ENCODE data around the gene HPS1. TPM values are rescaled to one million over a fixed set of nuclear protein-coding genes. Genes with fewer than 3 reads are reported as not detected.

HPS1 gene
- polyA plus RNA-seq, 1 donor: 84.2 TPM

DNA sequence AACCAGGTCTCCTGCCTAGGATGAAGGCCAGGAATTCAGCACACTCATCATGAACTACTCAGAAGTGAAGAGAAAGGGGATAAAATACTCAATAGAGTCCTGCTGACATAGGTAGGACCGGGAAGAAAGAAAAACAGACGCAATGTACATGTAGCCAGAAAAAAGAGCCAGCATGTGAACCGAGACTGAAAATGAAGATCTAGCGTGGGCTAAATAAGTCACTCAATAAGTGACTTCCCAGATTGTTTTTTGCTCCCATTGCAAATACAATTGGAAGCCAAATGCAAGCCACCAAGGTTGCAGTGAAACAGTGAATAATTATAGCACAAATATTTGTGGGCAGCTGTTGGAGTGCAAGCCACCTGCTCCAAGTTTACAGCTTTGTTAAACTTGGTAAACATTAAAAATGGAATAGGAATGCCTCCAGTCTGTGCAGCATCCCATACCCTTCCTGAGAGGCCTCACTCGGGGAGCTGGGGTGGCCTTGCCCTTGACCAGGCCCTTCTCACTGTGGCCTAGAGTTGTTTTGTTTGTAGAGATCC, 34.7 kb upstream of the HPS1 start:
- WGBS (ENCODE audit: insufficient coverage, low lambda C conversion rate): 67% methylated on average over 2 of the region's 5 CpGs
- Histone ChIP-seq H3K4me1 (ENCODE audit: control insufficient read depth, insufficient read depth, low read length) (no peaks in the 10 kb centered on the region), H3K4me3 (ENCODE audit: low read length) (no peak overlapping the region), H3K27me3 (ENCODE audit: control insufficient read depth, insufficient read depth, low read length) (no peaks in the 10 kb centered on the region), H3K27ac (ENCODE audit: low read length) (no peak overlapping the region), H3K9me3 (ENCODE audit: control insufficient read depth, low read depth, low read length) (no peaks in the 10 kb centered on the region), H3K36me3 (ENCODE audit: control insufficient read depth, insufficient read depth, low read length) (no peaks in the 10 kb centered on the region)
- no peak for DNase-seq

DNA sequence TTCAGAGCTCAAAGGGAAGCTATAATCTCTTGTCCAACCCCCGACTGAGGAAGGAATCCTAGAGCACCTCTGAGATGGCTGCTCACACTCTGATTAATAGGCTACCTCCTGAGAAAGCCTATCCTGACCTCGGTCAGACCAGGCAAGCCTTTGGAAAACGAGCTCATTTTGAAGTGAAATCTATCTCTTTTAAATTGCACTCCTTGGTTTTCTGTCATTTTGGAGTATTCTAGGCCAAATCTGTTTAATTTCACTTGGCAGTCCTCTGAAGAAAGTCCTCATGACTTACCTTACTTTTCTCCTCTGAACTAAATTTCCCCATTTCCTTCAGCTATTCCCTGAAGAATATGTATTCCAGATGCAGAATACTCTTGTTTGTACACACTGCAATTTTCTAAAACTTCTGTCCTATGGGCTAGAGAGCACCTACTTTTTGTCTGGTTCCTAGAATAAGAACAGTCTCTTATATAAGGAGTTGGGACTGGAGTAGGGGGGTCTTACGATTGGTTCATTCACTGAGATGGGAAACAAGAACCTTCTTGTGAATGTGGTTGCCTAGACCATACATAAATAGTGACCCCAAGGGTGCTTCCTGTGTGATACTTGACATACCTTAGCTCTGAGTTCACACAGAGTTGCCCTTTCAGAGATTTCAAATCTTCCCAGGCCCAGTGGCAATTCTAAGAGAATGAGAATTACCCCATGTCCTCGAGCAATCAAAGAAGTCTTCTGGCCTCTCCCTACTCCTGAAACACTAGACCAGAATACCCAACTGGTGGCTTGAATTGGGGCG, 31.9 kb upstream of the HPS1 start:
- H3K4me1 ChIP-seq (ENCODE audit: control insufficient read depth, insufficient read depth, low read length): no peaks in the 10 kb centered on the region
- H3K27ac ChIP-seq (ENCODE audit: low read length): no peak overlapping the region
- H3K4me3 ChIP-seq (ENCODE audit: low read length): no peak overlapping the region
- H3K9me3 ChIP-seq (ENCODE audit: control insufficient read depth, low read depth, low read length): no peaks in the 10 kb centered on the region
- H3K27me3 ChIP-seq (ENCODE audit: control insufficient read depth, insufficient read depth, low read length): no peaks in the 10 kb centered on the region
- no peak for DNase-seq
- 77% methylated on average over 2 of the region's 6 CpGs for WGBS (ENCODE audit: insufficient coverage, low lambda C conversion rate)
- H3K36me3 ChIP-seq (ENCODE audit: control insufficient read depth, insufficient read depth, low read length): no peaks in the 10 kb centered on the region

DNA sequence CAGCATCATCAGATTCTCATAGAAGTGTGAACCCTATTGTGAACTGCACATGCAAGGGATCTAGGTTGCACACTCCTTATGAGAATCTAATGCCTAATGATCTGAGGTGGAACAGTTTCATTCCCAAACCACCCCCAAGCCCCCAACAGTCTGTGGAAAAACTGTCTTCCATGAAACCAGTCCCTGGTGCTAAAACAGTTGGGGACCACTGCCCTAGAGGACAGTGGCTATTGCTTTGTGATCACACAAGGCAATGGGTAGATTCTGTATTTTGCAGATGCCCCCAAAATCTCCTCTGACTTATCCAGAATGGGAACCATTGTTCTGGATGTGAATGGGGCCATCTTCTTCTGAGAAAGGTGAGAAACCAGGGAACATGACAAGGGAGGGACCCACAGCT, 31.1 kb upstream of the HPS1 start:
- no peak overlapping the region for H3K4me3 ChIP-seq (ENCODE audit: low read length)
- no peaks in the 10 kb centered on the region for H3K27me3 ChIP-seq (ENCODE audit: control insufficient read depth, insufficient read depth, low read length)
- no peak overlapping the region for H3K27ac ChIP-seq (ENCODE audit: low read length)

DNA sequence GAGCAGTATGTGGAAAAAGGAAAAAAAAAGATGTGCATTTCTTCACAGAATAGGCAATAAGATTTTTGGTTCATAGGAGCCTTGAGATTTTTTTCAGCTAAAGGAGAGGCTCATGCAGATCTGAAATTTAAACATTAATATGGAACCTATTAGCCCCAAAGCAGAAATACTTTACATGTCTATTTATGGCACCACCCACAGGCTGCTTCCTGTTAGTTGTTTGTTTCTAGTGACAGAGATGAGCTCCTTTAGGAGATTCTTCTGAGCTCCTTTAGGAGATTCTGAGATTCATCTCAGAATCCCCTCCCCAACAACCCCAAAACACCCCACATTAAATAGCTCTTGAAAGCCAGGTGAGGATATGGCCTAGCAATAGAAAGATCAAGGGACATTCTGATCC, 27.9 kb upstream of the HPS1 start:
- no peaks in the 10 kb centered on the region for H3K9me3 ChIP-seq (ENCODE audit: control insufficient read depth, low read depth, low read length)
- DNase-seq: no peak
- no peak overlapping the region for H3K4me3 ChIP-seq (ENCODE audit: low read length)
- H3K36me3 ChIP-seq (ENCODE audit: control insufficient read depth, insufficient read depth, low read length): no peaks in the 10 kb centered on the region
- H3K27ac ChIP-seq (ENCODE audit: low read length): no peak overlapping the region
- no peaks in the 10 kb centered on the region for H3K4me1 ChIP-seq (ENCODE audit: control insufficient read depth, insufficient read depth, low read length)
- no peaks in the 10 kb centered on the region for H3K27me3 ChIP-seq (ENCODE audit: control insufficient read depth, insufficient read depth, low read length)

More for the DNA sequence above, 31.1 kb upstream of the HPS1 start:
- DNase-seq: no peak
- no peaks in the 10 kb centered on the region for H3K9me3 ChIP-seq (ENCODE audit: control insufficient read depth, low read depth, low read length)
- H3K4me1 ChIP-seq (ENCODE audit: control insufficient read depth, insufficient read depth, low read length): no peaks in the 10 kb centered on the region
- no peaks in the 10 kb centered on the region for H3K36me3 ChIP-seq (ENCODE audit: control insufficient read depth, insufficient read depth, low read length)

DNA sequence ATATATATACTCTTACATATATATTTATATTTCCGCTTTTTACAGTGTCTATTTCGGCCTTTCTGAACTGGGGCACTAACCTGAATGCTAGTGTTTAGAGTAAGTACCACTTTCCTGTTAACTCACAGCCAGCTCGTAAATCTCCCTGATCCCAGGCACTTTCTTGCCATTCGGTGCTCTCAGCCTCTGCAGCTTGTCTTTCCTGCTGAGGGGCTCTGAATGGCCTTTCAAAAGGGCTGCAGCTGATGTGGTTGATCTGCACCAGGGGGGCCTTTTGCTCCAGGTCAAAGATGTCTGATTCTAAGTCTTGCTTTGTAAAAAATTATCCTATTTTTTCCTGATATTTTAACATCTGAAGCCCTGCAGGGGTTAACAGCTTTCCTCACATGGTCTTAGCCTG, 25.5 kb upstream of the HPS1 start:
- WGBS (ENCODE audit: insufficient coverage, low lambda C conversion rate): 83% methylated on average over 2 of the region's 4 CpGs
- no peaks in the 10 kb centered on the region for H3K36me3 ChIP-seq (ENCODE audit: control insufficient read depth, insufficient read depth, low read length)
- no peaks in the 10 kb centered on the region for H3K4me1 ChIP-seq (ENCODE audit: control insufficient read depth, insufficient read depth, low read length)
- no peaks in the 10 kb centered on the region for H3K9me3 ChIP-seq (ENCODE audit: control insufficient read depth, low read depth, low read length)
- H3K27me3 ChIP-seq (ENCODE audit: control insufficient read depth, insufficient read depth, low read length): no peaks in the 10 kb centered on the region
- DNase-seq: no peak
- no peak overlapping the region for H3K4me3 ChIP-seq (ENCODE audit: low read length)
- no peak overlapping the region for H3K27ac ChIP-seq (ENCODE audit: low read length)

DNA sequence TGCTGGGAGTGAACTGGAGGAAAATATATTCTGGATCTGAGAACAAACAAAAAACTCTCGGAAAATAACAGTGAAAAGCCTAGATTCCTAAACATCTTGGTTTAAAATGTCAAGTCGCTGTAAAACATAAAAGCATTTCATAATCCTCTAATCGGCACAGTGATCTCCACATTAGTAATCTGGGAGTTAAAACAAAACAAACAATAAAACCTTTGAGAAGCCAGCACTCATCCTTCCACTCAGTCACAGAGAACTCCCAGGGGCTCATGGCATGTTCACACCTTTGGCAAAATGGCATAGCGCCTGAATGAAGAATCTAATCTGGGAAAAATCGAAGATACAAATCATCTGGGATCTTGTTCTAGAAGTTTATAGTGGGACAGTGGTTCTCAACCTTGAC, 24.1 kb upstream of the HPS1 start:
- H3K4me3 ChIP-seq (ENCODE audit: low read length): no peak overlapping the region
- H3K36me3 ChIP-seq (ENCODE audit: control insufficient read depth, insufficient read depth, low read length): no peaks in the 10 kb centered on the region
- H3K4me1 ChIP-seq (ENCODE audit: control insufficient read depth, insufficient read depth, low read length): no peaks in the 10 kb centered on the region
- 73% methylated on average over 3 of the region's 5 CpGs for WGBS (ENCODE audit: insufficient coverage, low lambda C conversion rate)
- no peak overlapping the region for H3K27ac ChIP-seq (ENCODE audit: low read length)
- H3K27me3 ChIP-seq (ENCODE audit: control insufficient read depth, insufficient read depth, low read length): no peaks in the 10 kb centered on the region
- no peak for DNase-seq
- H3K9me3 ChIP-seq (ENCODE audit: control insufficient read depth, low read depth, low read length): no peaks in the 10 kb centered on the region

DNA sequence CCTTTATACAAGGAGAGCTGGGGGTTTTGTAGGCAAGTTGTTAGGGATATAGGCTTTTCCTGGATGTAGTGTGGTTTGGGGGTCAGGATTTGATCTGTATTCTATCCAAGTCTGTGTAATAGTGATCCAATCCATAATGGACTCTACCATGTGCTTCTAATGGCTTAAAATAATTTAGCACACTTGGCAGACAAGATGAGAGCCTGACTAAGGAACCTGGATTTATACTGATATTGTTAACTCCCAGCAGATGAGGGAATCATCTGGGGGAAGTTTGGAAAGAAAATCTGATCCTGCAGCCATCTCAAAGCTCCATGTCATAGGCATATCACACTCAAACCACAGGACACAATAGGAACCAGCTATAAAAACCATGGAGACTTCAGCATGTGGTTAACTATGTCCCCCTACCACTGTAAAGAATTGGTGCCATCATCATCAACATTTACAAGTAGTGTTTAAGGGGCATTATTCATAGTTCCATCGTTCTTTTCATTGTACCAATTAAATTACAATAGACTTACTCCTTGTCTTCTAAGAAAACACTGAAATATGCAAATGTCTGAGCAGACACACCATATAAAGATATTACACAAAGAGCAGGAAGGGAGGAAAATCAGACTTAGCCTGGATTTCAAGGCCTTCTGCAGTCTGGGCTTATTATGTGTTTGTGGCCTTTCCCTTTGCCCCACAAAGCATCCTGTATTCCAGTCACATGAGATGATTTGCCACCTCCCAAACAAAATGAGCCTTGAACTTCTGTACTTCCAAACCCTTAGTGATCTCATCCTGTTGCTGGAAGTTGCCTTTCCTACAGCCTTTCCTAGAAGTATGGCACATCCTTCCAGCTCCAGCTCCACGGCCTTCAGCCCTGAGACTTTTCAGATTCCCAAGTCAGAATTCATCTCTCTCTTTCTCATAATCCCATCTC, 22.5 kb upstream of the HPS1 start:
- no peak overlapping the region for H3K27ac ChIP-seq (ENCODE audit: low read length)
- H3K27me3 ChIP-seq (ENCODE audit: control insufficient read depth, insufficient read depth, low read length): no peaks in the 10 kb centered on the region
- no peaks in the 10 kb centered on the region for H3K9me3 ChIP-seq (ENCODE audit: control insufficient read depth, low read depth, low read length)
- H3K4me3 ChIP-seq (ENCODE audit: low read length): no peak overlapping the region
- no peaks in the 10 kb centered on the region for H3K4me1 ChIP-seq (ENCODE audit: control insufficient read depth, insufficient read depth, low read length)
- WGBS (ENCODE audit: insufficient coverage, low lambda C conversion rate): no CpG with 5 or more reads among the region's 2 CpGs
- DNase-seq: peak in 1 of 2 donors; percentile 16
- H3K36me3 ChIP-seq (ENCODE audit: control insufficient read depth, insufficient read depth, low read length): no peaks in the 10 kb centered on the region

DNA sequence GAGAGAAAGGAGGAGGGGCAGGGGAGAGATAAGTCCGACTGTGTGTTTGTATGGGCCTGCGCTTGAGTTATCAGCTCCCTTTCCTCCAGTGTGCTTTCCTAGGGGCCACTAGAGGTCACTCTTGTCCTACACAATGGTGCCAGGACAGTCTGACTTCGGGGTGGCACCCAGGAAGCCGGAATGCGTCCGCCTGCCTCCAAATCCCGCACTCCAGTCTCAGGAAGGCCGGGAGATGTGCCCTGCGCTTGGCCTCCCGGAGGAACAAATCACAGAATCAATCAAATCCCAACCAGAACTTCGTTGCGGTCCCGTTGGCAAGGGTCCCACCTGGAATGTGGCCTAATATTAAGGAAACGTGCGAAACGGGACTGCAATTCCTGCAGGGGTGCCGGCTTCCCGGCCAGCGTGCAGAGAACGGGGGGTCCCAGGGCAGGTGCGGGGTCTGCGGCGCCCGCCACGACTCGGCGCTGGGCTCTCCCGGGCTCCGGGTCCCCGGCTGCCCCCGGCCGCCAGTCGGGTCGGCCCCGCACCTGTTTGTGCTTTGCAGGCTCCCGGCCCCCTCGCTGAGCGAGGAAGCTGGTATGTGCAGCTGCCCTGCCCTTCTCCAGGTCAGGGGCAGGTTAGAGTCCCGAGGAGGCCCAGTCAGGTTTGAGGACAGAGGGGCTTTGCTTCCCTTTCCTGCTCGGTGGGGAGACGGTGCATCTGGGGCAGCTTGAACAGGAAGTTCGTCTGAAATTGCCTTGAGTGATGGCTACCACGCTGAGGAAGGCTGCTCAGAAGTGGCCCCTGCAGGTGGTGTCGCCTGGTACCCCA, 21.0 kb upstream of the HPS1 start:
- Histone ChIP-seq H3K27ac (ENCODE audit: low read length) (no peak overlapping the region), H3K36me3 (ENCODE audit: control insufficient read depth, insufficient read depth, low read length) (no peaks in the 10 kb centered on the region), H3K27me3 (ENCODE audit: control insufficient read depth, insufficient read depth, low read length) (no peaks in the 10 kb centered on the region), H3K4me1 (ENCODE audit: control insufficient read depth, insufficient read depth, low read length) (no peaks in the 10 kb centered on the region), H3K4me3 (ENCODE audit: low read length) (peak overlapping the region; percentile 46), H3K9me3 (ENCODE audit: control insufficient read depth, low read depth, low read length) (no peaks in the 10 kb centered on the region)
- no CpG with 5 or more reads among the region's 44 CpGs for WGBS (ENCODE audit: insufficient coverage, low lambda C conversion rate)
- peak; percentile 85 to 86 for DNase-seq

DNA sequence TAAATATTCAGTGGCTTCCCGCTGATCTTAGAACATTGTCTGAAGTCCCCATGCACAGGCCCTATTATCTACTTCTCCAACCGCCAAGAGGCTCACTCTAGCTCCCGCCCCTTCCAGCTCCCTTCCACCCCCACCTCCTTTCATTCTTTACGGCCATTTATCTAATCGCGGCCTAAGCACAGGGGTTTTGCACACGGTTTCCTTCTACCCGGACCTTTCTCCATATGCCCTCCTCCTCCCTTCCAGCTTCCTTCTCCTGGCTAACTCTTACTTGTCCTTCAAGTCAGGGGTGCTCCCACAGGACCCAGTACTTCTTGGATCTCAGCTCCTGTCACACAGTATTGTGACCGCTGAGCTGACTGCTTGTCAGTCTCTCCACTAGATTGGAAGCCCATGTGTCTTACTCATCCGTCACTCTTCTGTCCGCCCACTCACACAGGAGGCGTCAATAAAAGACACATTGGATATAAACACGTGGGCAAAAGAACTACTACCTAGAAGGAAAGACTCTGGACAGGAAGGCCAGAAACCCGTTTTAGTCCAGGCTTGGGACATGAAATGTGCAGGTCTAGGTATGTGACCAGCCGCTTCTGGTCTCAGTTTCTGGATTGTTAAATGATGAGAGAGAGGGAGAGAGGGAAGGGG, 20.2 kb upstream of the HPS1 start:
- Histone ChIP-seq H3K4me3 (ENCODE audit: low read length) (no peak overlapping the region), H3K36me3 (ENCODE audit: control insufficient read depth, insufficient read depth, low read length) (no peaks in the 10 kb centered on the region), H3K4me1 (ENCODE audit: control insufficient read depth, insufficient read depth, low read length) (no peaks in the 10 kb centered on the region), H3K27me3 (ENCODE audit: control insufficient read depth, insufficient read depth, low read length) (no peaks in the 10 kb centered on the region), H3K9me3 (ENCODE audit: control insufficient read depth, low read depth, low read length) (no peaks in the 10 kb centered on the region), H3K27ac (ENCODE audit: low read length) (no peak overlapping the region)
- peak in 1 of 2 donors; percentile 34 for DNase-seq
- WGBS (ENCODE audit: insufficient coverage, low lambda C conversion rate): 30% methylated on average over 2 of the region's 15 CpGs

DNA sequence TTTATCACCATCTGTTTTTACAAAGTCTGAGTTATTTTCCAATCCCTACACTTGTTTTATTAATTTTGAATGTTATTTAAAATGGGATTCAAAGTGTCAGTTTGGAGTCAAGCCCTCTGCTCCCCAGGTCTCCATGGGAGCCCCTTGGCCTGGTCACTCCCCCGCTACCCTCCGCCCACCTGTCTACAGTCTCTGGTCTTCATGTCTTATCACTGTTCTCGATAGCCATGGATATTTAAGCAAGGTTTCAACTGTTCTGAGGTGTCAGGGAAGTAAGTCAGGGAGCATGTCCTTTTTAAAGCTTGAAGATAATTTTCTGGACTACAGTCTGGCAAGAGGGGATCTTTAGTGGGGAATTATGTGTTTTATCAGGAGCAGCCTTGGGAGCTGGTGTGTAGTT, 19.1 kb upstream of the HPS1 start:
- no peak for DNase-seq
- Histone ChIP-seq H3K36me3 (ENCODE audit: control insufficient read depth, insufficient read depth, low read length) (no peaks in the 10 kb centered on the region), H3K27ac (ENCODE audit: low read length) (no peak overlapping the region), H3K4me1 (ENCODE audit: control insufficient read depth, insufficient read depth, low read length) (peaks cover 4% of the 10 kb centered on the region), H3K4me3 (ENCODE audit: low read length) (no peak overlapping the region), H3K27me3 (ENCODE audit: control insufficient read depth, insufficient read depth, low read length) (no peaks in the 10 kb centered on the region), H3K9me3 (ENCODE audit: control insufficient read depth, low read depth, low read length) (no peaks in the 10 kb centered on the region)
- no CpG with 5 or more reads among the region's 3 CpGs for WGBS (ENCODE audit: insufficient coverage, low lambda C conversion rate)
